Nucleus accumbens (tissue), 56 donors: Measurements from ENCODE around the gene PALD1.

Experiments used
- DNase-seq, 56 donors: peaks; one replicate each; lab custom pipeline; 2025; lab: John Stamatoyannopoulos, UW

The PALD1 gene

GRCh38 chr10:70478191-70479164 is at the start of gene PALD1:
Gene PALD1, plus strand, starts transcription at chr10:70478767. Its CDS starts 47,185 bp downstream, at chr10:70525952.
- DNase-seq: peak in 40 of 56 donors; percentile 21 to 85 (median 53)

- DNase-seq: peak in 24 of 56 donors; percentile 1 to 48 (median 18)
These were observed 47.8 kb upstream of the PALD1 start for GRCh38 chr10:70430493-70431445.

GRCh38 chr10:70432101-70432500 is 46.5 kb upstream of the PALD1 start:
- peak in 53 of 56 donors; percentile 10 to 92 (median 64) for DNase-seq

- no peak for DNase-seq
These were observed 45.9 kb upstream of the PALD1 start for GRCh38 chr10:70432561-70433263.

- DNase-seq: no peak
These were observed 44.8 kb upstream of the PALD1 start for GRCh38 chr10:70433581-70434280.

- DNase-seq: no peak
These were observed 43.1 kb upstream of the PALD1 start for GRCh38 chr10:70435241-70436085.

GRCh38 chr10:70437721-70438120 is 40.8 kb upstream of the PALD1 start:
- no peak for DNase-seq

- no peak for DNase-seq
These were observed 38.0 kb upstream of the PALD1 start for GRCh38 chr10:70440296-70441160.

GRCh38 chr10:70441161-70441894 is 37.2 kb upstream of the PALD1 start, which contains the start of gene NODAL:
Gene NODAL, minus strand, starts transcription at chr10:70441681. Its CDS starts 14 bp downstream, at chr10:70441667.
- DNase-seq: no peak

GRCh38 chr10:70441895-70442309 is 36.7 kb upstream of the PALD1 start:
- DNase-seq: no peak

- no peak for DNase-seq
These were observed 36.1 kb upstream of the PALD1 start for GRCh38 chr10:70442332-70442988.

GRCh38 chr10:70444744-70445143 is 33.8 kb upstream of the PALD1 start:
- no peak for DNase-seq

GRCh38 chr10:70445718-70446657 is 32.6 kb upstream of the PALD1 start:
- DNase-seq: no peak

GRCh38 chr10:70448236-70448635 is 30.3 kb upstream of the PALD1 start:
- no peak for DNase-seq

GRCh38 chr10:70455213-70455630 is 23.3 kb upstream of the PALD1 start:
- DNase-seq: no peak
